ENCODE measurements around the gene CFD.
A peak's percentile ranks its signal among the peaks of the same experiment; 100 is the strongest.

Gene CFD

GRCh38 chr19:901216-902092 lies 42.0 kb downstream of the CFD start:
- DNase-seq (ENCODE audit: low read depth): no peak
- in situ Hi-C loops (cut with HindIII; ENCODE audit: low sequenced_read_pairs): no loop called here
- TF ChIP-seq CTCF (IDR thresholded peaks at IDR 0.05; ENCODE audit: low read depth, low read length, missing control alignments): no peak

GRCh38 chr19:902093-902370 lies 42.6 kb downstream of the CFD start:
- in situ Hi-C loops (cut with HindIII; ENCODE audit: low sequenced_read_pairs): no loop called here
- H3K4me3 ChIP-seq (ENCODE audit: low read depth, low read length): no peak overlapping the region
- no peak for TF ChIP-seq CTCF (IDR thresholded peaks at IDR 0.05; ENCODE audit: low read depth, low read length, missing control alignments)
- no peak for DNase-seq (ENCODE audit: low read depth)

More at GRCh38 chr19:901216-902092, 42.0 kb downstream of the CFD start:
- H3K4me3 ChIP-seq (ENCODE audit: low read depth, low read length): no peak overlapping the region

GRCh38 chr19:902446-903226 lies 43.2 kb downstream of the CFD start:
- in situ Hi-C loops (cut with HindIII; ENCODE audit: low sequenced_read_pairs): no loop called here

GRCh38 chr19:903266-903797 lies 43.9 kb downstream of the CFD start:
- in situ Hi-C loops (cut with HindIII; ENCODE audit: low sequenced_read_pairs): no loop called here
- no peak overlapping the region for H3K4me3 ChIP-seq (ENCODE audit: low read depth, low read length)

More at GRCh38 chr19:902446-903226, 43.2 kb downstream of the CFD start:
- no peak for DNase-seq (ENCODE audit: low read depth)
- no peak overlapping the region for H3K4me3 ChIP-seq (ENCODE audit: low read depth, low read length)
- TF ChIP-seq CTCF (IDR thresholded peaks at IDR 0.05; ENCODE audit: low read depth, low read length, missing control alignments): no peak

GRCh38 chr19:904545-904944 lies 45.1 kb downstream of the CFD start:
- no peak for DNase-seq (ENCODE audit: low read depth)
- TF ChIP-seq CTCF (IDR thresholded peaks at IDR 0.05; ENCODE audit: low read depth, low read length, missing control alignments): no peak
- H3K4me3 ChIP-seq (ENCODE audit: low read depth, low read length): no peak overlapping the region
- in situ Hi-C loops (cut with HindIII; ENCODE audit: low sequenced_read_pairs): no loop called here

More at GRCh38 chr19:903266-903797, 43.9 kb downstream of the CFD start:
- DNase-seq (ENCODE audit: low read depth): peak; percentile 23
- TF ChIP-seq CTCF (IDR thresholded peaks at IDR 0.05; ENCODE audit: low read depth, low read length, missing control alignments): no peak

GRCh38 chr19:906480-906879 lies 47.0 kb downstream of the CFD start:
- no peak for DNase-seq (ENCODE audit: low read depth)
- no peak for TF ChIP-seq CTCF (IDR thresholded peaks at IDR 0.05; ENCODE audit: low read depth, low read length, missing control alignments)
- no peak overlapping the region for H3K4me3 ChIP-seq (ENCODE audit: low read depth, low read length)
- in situ Hi-C loops (cut with HindIII; ENCODE audit: low sequenced_read_pairs): no loop called here
